Kidney capillary endothelial cell (primary cell): ENCODE results near the gene GRIN2C.
"Not testable (repeated sequence)": the region's sequence is repeated elsewhere in the genome, so short reads cannot be mapped to it uniquely, and the experiment has no call there.

Experiments
- DNase-seq: peaks from one replicate; pipeline ENCODE4 v3.0.0-alpha.2; 2018; ENCODE audit warnings: low spot score

Gene GRIN2C

DNA sequence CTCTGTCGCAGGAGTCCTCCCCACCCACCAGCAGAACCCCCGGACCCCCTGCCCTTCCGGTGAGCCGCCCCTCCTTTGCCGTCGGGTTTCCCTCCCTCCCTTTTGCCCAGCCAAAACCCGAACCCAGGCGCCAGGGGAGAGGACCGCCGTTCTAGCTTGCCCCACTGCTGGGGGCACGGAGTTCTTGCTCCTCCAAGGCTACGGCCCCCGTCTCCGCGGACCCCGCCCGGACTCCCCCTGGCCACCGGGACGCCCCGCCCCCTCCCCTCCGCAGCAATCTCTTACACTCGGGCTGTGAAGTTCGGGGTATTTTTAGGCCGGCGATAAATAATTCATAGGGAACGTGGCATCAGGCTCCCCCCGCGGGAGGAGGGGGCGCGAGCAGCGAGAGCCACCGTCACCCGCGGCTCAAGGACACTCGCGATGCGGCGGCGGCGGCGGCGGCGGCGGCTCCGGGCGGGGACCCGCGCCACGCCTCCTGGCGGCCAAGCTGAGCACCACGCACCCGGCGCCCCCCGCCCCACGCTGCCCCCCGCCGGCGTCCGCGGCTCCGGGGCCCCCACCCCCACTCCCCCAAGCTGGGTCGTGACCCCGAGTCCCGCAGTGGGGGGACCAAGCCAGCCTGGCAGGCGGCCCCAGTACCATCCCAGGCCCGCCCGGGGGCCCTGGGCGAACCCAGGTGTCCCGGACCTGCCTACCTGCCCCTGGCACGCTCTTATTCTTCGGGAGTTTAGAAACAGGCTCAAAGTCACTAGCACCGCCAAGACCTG is at the start of gene GRIN2C:
TSS of gene GRIN2C (minus strand) at position 427 of the 770 bp plus-strand sequence. CDS start 4,793 bp downstream, outside the sequence.
- DNase-seq: no peak

DNA sequence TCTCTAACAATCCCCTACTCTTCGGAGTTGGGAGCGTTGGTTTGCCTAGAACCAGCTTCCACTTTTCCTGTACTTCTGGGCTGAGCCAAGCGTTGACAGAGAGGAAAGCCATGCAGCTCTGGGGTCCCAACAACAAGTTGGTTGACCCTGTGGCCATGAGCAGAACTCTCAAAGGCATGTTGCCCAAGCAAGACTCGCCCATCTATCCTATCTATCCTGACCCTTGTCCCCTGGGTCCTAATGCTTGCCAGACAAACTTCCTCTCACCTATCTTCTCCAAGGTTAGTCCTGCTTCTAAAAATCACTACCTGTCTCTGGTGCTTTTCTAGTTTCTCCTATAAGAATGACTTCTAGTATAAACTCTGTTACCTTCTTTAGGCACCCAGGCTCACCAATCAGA is 49.4 kb upstream of the GRIN2C start:
- not testable (repeated sequence) for DNase-seq

DNA sequence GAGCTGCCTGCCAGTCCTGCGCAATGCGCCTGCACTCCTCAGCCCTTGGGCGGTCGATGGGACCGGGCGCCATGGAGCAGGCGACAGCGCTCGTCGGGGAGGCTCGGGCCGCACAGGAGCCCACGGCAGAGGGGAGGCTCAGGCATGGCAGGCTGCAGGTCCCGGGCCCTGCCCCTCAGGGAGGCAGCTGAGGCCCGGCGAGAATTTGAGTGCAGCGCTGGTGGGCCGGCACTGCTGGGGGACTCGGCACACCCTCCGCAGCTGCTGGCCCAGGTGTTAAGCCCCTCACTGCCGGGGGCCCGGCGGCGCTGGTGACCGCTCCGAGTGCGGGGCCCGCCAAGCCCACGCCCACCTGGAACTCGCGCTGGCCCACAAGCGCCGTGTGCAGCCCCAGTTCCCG is 47.3 kb upstream of the GRIN2C start:
- no peak for DNase-seq

DNA sequence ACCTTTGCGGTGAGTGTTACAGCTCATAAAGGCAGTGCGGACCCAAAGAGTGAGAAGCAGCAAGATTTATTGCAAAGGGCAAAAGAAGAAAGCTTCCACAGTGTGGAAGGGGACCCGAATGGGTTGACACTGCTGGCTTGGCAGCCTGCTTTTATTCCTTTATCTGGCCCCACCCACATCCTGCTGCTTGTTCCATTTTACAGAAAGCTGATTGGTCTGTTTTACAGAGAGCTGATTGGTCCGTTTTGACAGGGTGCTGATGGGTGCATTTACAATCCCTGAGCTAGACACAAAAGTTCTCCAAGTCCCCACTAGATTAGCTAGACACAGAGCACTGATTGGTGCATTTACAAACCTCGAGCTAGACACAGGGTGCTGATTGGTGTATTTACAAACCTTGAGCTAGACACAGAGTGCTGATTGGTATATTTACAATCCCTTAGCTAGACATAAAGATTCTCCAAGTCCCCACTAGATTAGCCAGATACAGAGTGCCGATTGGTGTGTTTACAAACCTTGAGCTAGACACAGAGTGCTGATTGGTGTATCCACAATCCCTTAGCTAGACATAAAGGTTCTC is 46.6 kb upstream of the GRIN2C start:
- not testable (repeated sequence) for DNase-seq

DNA sequence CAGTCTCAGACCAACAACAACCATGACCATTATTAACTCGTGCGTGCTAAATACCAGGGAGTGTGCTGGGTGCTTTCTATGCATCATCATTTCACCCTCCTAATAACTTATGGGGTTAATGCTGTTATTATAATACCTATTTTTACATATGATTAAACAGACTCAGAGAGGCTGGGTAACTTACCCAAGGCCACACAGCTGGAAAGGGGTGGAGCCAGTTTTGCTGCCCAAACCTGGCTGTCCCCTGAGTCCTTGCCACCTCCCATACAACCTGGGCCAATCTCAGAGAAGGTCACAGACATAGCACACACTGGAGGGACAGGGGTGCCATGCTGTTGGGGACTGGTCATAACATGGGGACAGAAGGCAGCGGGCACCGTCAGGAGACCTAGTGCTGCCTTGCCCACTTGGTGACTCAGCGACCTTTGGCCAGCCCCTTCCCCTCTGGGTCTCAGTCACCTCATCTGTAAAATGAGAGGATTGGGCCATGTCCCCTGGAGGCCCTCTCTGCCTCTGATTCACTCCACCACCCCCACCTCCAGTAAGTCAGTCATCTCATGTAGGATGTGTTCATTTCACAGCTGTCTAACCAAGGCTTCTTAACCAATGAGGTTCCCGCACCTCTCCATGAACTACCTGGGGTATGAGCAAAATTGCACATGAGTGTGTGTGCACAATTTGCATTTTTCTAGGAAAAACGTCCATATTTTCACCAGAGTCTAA is 45.2 kb upstream of the GRIN2C start:
- no peak for DNase-seq

DNA sequence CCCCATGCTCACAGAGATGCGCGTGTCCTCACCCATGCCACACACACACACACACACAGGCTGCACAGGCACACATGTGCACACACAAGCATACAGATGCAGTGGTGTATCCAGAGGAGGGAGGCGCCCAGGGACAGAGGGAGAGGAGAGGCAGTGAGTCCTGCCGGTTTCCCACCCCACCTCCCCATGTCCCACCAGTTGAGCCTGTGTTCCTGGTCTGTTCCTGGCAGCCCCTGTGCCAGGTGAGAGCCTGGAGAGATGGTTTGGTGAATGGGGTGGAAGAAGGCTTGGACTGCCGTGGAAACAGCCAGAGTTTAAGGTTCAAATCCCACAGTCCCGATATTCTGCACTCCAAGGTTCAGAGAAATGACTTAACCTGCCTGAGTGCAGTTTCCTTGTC is 44.0 kb upstream of the GRIN2C start:
- no peak for DNase-seq

DNA sequence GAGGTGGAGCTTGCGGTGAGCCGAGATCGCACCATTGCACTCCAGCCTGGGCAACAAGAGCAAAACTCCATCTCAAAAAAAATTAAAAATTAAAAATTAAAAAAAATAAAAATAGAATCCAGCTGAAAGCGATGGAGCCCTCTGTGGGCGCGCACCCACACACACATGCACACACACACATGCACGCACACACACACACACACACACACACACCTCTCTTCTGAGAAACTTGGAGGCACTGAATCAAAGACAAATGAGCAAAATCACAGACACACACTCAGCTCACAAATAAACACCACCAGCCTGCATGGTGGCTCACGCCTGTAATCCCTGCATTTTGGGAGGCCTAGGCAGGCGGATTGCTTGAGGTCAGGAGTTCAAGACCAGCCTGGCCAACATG is 43.3 kb upstream of the GRIN2C start:
- no peak for DNase-seq

DNA sequence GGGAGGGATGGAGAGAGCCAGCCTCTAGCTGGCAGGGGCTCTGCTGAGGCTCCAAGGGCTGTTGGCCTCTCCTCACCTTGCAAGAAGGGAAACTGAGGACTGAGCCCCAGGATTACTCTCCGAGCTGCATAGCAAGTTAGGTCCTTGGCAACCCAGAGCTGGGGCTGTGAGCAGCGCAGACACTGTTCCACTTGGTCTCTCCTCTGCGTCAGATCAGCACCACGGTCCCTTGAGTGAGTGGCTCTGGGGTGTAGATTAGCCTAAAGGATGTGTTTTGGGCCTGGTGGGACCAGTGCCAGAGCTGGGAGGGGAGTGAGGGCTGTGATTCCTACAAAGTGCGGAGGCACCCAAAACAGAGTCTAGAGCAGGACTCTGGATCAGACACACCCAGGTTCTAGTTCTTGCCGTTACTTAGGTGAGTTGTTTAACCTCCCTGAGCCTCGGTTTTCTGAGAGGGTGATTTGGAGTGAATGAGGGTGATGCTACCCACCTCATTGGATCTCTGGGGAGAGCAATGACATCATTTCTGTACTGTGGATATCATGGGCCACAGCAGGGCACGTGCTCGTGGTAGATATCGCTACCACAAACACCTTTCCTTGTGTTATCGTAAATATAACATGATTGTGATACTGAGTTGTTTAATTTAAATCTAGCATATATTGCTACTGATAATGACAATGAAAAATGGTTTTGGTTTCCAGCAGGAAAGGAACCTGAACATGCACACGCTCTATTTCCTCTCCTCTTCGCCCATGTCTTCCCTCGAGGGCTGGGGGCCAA is 41.9 kb upstream of the GRIN2C start:
- DNase-seq: no peak

- DNase-seq: no peak
Observed at GRCh38 chr17:74900208-74900607, 40.5 kb upstream of the GRIN2C start.

GRCh38 chr17:74898376-74898946 is 38.8 kb upstream of the GRIN2C start:
- no peak for DNase-seq

GRCh38 chr17:74893936-74894671 is 34.4 kb upstream of the GRIN2C start:
- DNase-seq: no peak

DNA sequence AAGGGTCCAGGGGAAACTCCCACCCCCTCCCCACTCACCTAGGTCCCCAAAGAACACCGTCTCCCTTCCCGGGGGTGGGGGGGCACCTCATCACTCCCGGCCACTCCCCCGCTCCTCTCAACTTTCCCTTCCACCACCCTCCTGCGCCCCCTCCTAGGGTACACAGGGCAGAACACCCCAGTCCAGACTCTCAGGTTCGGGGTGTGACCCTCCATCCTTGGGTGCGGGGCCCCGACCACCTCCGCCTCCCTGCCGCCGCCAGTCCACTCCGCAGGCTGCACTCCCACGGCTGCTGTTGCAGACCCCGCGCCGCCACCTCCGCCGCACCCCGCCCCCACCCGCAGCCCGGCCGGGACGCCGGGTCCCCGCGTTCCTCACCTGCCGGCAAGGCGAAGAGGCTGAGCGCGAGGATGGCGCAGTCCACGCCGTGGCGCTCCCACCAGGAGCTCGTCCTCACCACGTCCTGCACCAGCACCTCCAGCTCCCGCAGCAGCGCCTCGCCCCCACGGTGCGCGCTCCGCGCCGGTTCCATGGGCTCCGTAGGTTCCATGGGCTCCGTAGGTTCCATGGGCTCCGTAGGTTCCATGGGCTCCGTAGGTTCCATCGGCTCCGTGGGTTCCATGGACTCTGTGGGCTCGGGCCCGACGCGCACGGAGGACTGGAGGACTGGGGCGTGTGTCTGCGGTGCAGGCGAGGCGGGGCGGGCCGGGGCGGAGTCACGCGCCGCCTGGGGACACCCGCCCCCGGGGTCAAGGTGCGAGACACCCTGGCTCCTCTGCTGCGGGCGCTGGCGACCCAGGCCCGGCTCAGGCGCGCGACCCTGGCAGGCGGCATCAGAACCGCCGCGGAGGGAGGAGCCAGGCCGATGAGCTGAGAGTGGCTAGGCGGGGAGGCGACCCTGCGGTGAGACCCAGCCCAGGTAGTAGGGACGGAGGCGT is 33.6 kb upstream of the GRIN2C start, which contains the start of gene FADS6:
TSS of gene FADS6 (minus strand) at position 660 of the 938 bp plus-strand sequence. CDS start at position 622, 38 bp downstream.
- DNase-seq: no peak

- no peak for DNase-seq
Observed at GRCh38 chr17:74892013-74892841, 32.5 kb upstream of the GRIN2C start.

DNA sequence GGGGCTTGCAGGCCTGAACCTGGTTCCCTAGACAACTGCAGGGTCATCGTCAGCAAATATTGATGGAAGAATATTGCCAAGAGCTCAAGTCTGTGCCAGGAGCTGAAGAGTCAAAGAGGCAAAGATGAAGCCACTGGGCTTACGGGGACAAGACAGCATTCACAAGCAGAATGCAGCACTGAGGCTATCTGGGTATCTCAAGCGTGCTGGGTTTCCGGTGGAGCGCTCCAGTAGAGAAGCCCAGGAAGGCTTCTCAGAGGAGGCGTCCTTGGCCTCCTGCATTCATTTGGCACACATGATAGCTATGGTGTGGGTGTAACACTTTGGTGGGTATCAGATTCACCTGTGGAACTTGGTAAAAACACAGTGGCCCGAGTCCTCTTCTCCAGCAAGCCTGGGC is 30.9 kb upstream of the GRIN2C start:
- no peak for DNase-seq

DNA sequence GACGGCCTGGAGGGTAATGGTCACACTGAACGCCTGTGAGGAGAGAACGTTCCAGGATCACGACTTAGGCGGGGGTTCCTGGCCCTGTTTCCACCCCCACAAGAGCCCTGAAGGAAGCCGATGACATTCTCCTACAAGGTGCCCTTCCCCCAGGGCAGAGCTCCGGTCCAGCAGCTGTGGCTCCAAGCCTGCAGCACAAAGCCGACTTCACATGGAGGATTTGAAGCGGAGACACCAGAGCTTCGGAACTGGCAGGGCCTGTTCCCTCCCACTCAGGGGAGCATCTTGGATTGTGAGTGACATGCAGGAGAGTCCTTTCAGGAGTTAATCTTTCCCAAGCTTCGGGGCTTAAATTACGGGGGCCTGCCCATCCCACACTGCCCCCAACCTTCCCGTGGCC is 28.8 kb upstream of the GRIN2C start:
- no peak for DNase-seq

DNA sequence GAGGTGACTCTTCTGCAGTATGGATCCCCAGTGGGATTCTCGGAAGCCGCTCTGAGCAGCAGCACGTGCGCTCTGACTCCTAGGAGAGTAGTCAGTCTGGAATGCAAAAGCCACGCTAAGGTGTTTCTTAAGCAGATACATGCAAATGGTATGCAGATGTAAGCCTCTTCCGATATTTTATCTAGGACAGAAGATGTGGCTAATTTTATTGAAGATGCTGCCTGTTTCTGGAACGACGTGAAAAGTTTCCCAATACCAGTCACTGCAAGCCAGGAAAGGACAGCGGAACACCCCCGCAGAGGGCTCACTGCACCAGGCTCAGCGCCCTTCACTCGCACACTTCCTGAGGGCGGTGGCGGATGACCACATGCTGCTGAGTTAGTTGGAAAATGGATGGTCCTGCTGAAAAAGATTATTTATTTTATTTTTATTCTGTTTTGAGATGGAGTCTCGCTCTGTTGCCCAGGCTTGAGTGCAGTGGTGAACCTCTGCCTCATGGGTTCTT is 23.6 kb upstream of the GRIN2C start:
- no peak for DNase-seq

DNA sequence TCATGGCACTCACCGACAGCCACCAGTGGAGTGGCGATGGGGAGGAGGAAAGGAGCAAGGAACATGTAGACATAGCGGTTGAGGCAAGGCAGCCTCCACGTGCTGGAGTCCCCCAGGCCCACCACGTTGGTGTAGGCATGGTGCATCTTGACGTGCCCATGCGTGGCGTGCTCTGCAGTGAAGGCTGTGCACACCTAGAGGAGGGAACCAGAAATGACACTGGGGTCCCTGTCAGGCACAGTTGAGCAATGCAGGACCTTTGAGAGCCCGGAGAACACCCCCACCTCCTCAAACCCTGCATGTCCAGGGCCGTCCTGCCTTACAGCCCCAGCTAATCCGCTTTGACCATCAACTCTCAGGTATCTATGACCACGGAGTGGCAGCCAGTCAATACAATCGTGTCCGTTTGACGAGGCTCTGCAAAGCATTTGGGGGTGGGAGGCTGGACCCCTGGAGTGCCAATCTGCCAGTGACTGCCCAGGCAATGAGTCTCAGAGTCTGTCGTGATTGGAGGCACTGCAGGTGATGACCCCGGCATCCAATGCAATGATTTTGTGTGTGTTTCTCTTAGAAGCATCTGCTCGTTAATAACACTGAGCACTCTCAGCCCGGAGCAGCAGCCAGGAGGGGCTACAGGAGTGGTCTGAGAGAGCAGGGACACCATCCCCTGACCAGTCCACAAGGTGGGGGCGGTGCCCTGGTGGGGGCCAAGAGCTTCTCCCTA is 23.0 kb upstream of the GRIN2C start:
- no peak for DNase-seq

GRCh38 chr17:74881073-74881472 is 21.4 kb upstream of the GRIN2C start:
- no peak for DNase-seq
